GM18867 (cell line): Measurements from ENCODE around the gene ARHGEF5.
"Not testable (repeated sequence)": the region's sequence is repeated elsewhere in the genome, so short reads cannot be mapped to it uniquely, and the experiment has no call there.

Experiments
- ATAC-seq: cut with Tn5 transposase; IDR thresholded peaks from one replicate; pipeline ENCODE4 v1.9.1; 2021; ENCODE audit warnings: mild to moderate bottlenecking, moderate library complexity; ENCODE audit not compliant: unreplicated experiment

ARHGEF5 gene

DNA sequence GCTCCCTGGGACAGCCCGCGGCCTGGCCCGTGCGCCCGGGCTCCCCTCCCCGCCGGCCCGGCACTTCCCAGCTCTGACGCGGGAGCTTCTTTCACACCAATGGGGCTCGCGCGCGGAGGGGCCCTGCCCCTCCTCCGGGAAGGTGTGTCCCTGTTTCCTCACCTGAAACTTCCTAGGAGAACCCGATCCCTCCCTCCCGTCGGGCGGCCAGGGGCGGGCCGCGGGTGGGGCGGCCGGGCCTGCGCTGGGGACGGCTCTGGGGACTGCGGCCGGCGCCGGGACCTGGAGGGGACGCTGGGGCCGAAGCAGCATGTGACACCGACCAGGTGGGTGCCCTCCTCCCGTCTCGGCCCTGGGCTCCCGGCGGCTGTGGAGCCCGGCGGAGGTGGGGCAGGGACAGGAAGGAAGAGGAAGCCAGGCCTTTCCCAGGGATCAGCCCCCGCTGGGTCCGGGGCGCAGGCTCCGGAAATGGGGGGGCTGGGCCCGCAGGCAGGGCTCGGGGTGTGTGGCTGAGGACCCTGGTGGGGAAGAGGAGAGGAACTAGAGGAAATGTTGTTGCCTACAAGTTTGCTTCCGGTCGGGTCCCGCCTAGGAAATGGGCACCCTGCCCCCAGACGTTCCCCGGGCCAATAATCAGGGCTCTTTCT lies at the start of gene ARHGEF5:
Gene ARHGEF5, plus strand, starts transcription at position 227 of the 647 bp plus-strand sequence. CDS start 7,268 bp downstream, outside the sequence.
- ATAC-seq, result peak; percentile 76

DNA sequence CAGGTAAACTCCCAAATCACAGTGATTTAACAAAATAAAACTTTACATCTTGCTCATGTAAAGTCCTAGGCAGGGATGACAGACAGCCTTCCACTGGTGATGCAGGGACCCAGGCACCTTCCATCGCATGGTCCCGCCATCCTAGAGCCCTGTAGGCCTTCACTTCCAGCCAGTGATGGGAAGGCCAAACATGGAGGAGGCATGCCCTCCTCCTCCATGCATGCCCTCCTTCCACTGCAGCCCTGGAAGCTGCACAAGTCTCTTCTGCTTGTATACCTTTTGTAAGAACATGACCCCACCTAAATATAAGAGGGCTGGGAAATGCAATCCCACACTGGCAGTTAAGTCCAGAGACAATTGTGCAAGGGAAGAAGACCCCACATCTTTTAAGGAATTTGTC lies 45.5 kb upstream of the ARHGEF5 start:
- not testable (repeated sequence) for ATAC-seq

DNA sequence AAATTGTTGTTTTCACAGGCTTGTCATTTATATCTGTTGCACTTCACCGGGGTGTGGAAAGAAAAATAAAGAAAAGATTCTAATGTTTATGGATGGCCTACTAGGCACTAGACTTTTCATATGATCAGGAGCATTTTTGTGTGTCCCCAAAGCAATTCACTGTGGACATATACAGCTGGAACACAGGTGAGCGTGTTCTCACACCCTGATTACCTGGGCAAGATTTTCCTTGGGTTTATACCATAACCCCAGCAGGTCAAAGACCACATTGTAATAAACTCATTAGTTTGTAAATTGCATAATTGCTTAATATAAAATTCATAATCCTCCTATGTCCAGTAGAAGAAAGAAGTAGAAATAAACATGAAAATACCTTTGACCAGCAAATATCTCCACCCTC lies 44.0 kb upstream of the ARHGEF5 start:
- ATAC-seq, result not testable (repeated sequence)

DNA sequence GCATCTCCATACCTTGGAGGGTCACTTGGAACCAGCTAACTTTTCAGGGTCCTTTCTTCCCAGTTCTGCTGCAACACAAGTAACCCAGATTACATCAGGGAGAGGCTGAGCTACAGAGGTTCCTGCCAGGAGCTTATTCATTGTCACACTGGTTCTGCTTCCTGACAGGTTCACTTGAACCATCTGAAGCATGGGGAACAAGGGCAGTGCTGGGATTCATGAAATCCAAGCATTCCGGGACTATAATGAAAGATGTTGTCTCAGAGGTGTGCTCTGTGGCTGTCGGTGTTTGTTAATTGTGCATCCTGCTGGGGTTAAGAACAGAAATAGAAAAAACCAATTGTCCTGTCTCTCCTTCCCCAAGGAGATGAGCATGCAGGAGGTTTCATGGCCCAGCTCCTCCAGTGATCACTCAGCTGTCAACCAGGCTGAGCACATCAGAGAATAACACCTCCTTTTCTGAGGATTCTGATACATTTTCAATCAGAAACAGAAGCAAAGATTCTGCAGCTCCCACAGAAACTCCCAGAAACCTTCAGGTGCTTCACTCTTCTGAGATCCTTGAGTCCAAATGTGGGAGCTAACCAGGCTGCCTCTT lies 43.2 kb upstream of the ARHGEF5 start, which contains the start of gene OR2A1:
Gene OR2A1, plus strand, starts transcription at position 548 of the 598 bp plus-strand sequence. CDS start 5,706 bp downstream, outside the sequence.
- not testable (repeated sequence) for ATAC-seq

DNA sequence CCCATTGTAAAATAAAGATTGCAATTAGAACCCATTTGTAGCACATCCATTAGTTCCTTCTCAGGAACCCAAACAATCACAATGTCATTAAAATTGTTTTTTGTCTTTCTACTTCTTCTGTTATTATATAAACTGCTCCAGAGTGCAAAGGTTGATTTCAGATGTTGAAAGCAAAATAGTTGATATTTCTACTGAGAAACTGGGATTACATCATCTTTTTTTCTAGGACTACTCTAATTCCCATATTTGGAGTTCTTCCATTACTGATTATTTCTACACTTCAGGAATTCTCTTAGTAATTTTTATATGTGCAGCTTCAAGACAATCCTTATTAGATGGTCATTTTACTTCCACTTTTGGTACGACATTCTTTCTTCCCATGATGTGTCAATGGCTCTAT lies 37.7 kb upstream of the ARHGEF5 start:
- ATAC-seq, result not testable (repeated sequence)

DNA sequence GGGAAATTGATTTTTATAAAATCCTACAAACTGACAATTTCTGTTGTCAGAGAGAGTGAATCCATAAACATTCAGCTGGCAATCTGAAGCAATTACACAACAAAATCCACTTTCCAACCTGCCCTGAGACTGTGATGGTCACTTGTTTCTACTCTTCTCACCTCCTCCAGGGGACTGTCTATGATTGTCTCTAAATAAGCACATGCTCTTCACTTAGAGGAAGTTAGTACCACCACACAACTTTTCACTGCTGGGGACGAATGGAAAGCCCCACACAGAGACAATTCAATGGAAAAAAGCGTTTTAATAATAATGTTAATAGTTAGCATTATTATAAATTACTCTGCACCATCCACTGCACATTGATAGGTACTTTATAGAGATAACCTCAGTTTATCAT lies 35.7 kb upstream of the ARHGEF5 start:
- ATAC-seq, result not testable (repeated sequence)

DNA sequence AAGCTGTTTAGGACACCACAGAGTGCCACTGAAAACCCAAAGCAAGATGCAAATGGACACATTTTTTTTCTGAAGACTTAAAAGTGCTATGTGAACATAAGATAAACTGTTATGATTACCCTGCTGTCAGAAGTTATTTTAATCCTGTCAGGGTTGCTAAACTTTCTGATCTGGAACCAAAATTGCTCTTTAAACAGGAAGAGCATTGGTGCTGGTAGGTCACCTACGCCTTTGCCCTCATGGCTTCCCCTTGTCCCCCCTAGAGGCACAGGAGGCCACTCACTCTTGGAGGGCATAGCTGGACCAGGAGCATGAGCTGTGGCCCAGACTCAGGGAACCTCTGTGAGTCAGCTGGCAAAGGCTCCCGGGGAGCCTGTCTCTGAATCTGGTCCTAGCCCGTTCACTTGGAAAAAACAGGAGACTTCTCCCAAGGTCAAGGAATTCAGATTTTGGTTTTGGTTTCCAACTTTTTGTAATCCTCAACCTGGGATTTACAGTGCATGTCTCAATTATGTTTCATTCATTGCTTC lies 33.5 kb upstream of the ARHGEF5 start:
- ATAC-seq, result not testable (repeated sequence)

DNA sequence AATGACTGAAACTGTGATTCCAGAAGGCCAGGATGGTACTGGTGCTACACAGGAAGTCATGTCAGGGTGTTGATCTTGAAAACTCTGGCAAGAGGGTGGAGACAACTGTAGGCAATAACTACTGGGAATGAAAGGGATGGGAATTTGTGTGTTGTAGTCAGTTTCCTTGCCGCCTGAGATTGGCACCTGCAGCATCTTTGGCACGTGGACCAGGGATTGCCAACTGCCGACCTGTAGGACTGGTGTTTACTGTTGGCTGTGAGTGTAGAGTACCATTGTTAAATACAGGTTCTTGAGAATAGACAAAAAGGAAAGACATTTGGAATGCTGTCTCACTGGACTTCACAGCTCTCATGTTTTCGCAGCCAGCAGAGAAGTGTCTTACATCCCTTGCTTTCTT lies 31.8 kb upstream of the ARHGEF5 start:
- not testable (repeated sequence) for ATAC-seq

DNA sequence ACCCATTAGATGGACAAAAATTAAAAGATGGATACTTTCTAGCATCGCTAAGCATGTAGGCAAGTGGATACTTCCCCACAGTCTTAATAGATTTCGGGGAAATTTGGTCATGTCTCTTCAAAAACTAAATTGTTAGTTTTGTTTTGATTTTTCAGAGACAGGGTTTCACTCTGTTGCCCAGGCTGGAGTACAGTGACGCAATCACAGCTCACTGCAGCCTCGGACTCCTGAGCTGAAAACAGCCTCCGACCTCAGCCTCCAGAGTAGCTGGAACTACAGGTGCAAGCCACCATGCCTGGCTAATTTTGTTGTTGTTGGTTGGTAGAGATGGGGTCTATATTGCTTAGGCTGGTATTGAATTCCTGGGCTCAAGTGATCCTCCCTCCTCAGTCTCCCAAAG lies 29.3 kb upstream of the ARHGEF5 start:
- ATAC-seq, result not testable (repeated sequence)

DNA sequence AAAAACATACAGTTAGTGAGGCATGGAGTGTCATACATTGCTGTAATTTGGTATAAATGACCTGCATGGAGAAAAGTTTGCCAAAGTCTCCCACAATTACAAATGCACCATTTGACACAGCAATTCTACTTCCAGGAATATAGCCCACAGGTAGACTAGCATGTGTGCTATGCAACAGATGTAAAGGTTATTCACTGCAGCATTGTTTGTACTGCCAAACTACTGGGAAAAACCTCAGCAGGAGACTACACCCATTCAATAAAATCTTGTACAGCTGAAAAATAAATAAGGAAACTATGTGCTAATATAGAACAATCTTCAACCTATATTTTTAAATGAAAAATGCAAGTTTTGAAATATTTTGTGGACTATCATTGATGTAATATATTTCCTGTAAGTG lies 25.2 kb upstream of the ARHGEF5 start:
- not testable (repeated sequence) for ATAC-seq

DNA sequence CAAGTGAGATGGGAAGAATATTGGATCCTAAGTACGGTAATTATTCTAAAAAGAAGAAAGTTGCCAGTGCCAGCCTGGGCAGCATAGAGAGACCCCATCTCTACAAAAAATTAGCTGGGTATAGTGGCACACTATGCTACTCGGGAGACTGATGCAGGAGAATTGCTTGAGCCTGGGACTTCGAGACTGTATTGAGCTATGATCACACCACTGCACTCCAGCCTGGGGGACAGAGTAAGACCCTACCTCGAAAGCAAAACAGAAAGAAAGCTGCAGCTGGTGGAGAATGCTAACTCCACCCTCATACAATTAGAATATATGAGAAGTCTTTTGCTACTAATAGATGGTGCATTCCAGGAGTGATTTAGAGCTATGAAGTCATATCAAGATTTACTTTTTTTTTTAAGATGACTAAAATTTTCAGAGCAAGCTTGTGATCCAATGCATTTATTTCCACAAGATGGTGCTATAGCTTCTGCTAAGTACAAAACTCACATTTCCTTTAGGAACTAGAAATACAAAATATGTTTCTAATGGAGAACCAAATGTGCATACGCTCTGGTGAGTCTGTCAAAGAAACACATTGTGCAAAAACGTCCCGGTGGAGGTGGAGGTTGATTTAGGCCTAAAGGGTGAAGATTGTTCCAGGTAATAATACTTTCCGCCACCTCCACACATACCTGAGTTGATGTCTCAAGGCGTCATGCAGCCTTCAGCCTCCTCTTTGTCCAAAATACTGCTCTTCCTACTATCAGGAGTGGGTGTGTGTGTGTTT lies 23.8 kb upstream of the ARHGEF5 start:
- peak; percentile 63 for ATAC-seq

DNA sequence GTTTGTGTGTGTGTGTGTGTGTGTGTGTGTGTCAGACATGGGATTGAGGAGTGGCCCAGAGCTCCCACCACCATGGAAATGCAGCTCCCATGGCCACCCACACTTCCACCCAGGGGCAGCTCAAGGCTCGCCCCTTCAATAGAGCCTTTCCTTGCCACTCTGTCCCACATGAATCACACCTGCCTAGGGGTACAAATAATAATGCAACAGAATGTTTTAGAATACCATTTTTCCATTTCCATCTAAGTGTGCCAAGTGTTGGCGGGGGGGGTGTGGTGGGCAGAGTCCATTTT lies 23.3 kb upstream of the ARHGEF5 start:
- not testable (repeated sequence) for ATAC-seq

DNA sequence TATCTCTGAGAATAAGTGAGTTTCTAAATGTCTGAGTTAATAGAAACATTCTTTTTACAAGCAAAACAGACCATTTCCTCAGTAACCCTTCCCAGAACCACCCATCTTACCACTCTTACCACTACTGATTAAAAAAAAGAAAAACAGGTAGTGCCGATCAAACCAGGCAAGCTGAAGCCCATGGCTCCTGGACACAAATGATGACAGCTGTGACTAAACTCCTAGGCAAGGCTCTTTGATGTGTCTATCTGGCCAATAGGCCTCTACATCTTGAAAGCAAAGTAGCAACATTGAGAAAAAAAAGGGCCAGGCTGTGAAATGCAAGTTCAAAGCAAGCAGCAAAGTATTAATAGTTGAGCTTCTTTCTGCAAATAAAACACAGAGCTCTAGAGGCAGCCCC lies 6.6 kb upstream of the ARHGEF5 start:
- peak; percentile 37 for ATAC-seq

DNA sequence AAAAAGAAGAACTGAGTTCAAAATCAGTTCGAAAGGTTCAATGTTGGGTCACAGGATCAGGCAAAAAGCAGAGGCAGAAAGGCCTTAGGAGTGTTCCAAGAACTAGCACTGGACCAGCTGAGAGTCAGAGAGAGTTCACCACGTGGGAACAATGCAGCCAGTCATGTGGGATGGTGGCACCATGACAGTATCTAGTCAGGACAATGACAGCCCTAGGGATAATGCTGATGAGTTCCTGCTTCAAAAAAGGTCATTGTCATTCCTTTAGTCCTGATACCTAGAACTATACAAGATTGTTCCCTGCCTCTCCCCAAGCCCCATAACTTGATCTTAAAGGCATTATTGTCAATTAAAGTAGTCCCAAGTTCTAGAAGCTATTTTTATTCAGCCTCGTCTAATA lies 3.5 kb upstream of the ARHGEF5 start:
- ATAC-seq, result not testable (repeated sequence)

DNA sequence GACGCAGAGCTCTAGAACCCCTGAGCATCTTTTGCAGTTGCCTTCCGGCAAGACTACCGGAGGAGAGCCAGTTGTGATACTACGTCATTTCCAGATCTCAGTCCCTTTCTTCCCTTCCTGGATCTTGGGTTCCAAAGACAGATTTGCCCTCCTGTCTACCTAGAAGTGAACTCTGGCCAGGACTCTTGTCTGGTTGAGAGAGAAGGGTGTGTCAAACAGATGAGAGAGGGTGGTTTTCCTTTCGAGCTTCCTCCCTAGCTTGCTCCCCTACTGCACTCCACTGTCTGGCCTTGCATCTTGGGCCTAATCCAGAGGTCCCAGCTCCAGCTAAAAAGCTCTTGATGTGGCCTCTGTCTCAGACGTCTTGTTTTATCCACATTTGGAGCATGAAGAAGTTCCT lies 983 bp downstream of the ARHGEF5 start:
- not testable (repeated sequence) for ATAC-seq

DNA sequence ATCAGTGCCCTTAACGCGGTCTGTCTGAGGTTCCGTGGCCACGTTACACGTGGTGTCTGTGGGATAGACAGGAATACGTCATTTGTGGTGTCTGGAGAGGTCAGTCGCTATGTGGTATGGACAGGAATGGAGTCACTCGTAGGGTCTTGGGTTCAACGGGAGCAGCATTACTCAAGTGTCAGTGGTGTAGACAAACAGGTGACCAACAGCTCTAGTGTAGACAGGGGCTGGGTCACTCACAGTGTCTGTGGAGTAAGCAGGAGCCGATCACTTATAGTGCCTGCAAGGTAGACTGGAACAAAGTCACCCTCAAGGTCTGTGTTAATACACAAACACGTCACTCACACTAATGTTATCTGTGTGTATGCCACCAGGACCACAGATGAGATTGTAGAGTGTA lies 1.7 kb downstream of the ARHGEF5 start:
- not testable (repeated sequence) for ATAC-seq

DNA sequence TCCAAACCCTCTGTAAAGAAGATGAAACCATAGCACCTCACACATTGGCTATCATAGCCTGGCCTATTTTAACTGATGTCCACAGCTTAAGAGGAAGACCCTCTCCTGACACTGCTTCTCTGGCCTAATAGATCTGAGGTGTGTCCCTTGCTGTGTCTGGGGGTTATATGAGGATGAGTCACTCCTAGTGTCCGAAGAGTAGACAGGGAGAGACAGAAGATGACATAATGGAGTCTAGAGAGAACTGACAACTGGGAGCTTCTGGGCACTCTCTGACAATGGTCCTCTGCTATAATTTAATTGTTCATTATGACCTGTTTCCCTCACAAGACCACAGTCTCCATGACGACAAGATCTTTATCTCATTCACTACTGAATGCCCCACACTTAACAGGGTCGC lies 6.9 kb downstream of the ARHGEF5 start:
- ATAC-seq, result not testable (repeated sequence)

DNA sequence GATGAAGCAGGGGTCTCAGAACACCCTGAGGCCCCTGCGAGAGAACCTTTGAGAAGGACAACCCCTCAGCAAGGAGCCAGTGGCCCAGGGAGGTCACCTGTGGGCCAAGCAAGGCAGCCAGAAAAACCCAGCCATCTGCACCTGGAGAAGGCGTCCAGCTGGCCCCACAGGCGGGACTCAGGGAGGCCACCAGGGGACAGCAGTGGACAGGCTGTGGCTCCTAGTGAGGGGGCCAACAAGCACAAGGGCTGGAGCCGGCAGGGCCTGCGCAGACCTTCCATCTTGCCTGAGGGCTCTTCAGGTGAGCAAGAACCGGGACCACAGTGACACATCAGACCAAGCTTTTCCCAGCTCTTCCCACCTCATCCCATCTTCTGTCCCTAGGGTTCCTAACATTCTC lies 10.3 kb downstream of the ARHGEF5 start:
- not testable (repeated sequence) for ATAC-seq

DNA sequence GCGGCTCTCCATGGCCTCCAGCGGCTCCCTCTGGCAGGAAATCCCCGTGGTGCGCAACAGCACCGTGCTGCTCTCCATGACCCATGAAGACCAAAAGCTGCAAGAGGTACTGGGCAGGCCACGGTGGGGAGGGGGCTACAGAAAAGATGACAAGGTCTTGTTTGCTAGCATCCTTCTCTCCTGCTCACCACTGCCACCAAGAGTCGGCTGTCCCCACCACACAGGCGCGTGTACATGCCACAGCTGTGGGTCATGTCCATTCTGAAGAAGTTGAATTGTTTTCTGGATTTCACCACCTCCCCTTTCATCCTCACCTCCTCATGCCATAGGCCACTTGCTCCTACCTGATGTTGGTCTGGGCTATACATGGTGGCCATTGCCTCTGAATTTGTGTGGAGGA lies 12.0 kb downstream of the ARHGEF5 start:
- not testable (repeated sequence) for ATAC-seq

DNA sequence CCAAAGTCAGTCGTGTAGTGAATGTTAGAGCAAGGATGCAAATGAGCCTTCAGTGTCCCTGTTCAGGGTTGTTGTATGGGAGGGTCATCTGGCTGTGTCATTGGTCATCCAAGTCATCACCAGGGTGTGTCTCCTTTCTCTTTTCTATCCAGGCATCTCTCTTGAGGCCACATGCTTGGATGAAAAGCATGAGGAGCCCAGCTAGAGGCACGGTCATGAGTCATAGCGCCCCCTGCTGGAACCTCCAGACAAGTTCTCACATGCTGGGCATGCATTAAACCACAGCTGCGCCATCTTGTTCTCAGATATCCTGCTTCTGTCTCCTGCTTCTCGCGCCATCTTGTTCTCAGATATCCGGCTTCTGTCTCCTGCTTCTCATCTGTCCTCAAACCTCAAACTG lies 14.0 kb downstream of the ARHGEF5 start:
- peak; percentile 47 for ATAC-seq

DNA sequence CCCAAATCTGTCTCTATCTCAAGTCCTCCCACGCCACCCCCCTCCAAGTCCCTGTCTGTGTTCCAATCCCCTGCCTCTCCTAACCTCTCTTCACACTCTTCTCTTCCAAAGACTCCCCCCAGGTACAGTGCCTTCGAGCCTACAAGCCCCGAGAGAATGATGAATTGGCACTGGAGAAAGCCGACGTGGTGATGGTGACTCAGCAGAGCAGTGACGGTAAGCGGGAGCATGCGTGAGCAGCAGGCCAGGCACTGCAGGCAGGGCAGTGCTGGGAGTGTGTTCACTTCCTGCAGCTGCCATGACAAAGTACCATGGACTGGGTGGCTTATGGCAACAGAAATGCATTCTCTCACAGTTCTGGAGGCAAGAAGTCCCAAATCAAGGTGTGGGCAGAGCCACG lies 23.4 kb downstream of the ARHGEF5 start:
- ATAC-seq, result no peak
